Endothelial cell of umbilical vein (primary cell): Measurements from ENCODE around the gene LIMD2. TPM values are rescaled to one million over a fixed set of nuclear protein-coding genes. Genes with fewer than 3 reads are reported as not detected.

Experiments
- BruUV-seq: library from RNA; stranded (reverse); fragments of 400-500 nt; replicated peaks from 2 replicates; lab custom pipeline; 2021; lab: Mats Ljungman, UMichigan
- CTCF ChIA-PET: fragments of 300-600, 350-600 bp; sonication (Branson Sonifier 250); formaldehyde crosslinking; loops from one replicate; lab custom pipeline; 2021; ENCODE audit warnings: antibody characterized with exemption, inconsistent platforms; lab: Charles Lee
- POLR2A ChIA-PET: fragments of 300-600, 350-600 bp; sonication (Branson Sonifier 250); formaldehyde crosslinking; loops from one replicate; lab custom pipeline; 2021; ENCODE audit warnings: antibody characterized with exemption, inconsistent platforms; lab: Charles Lee
- DNase-seq: peaks from one replicate; pipeline ENCODE4 v3.0.0-alpha.2; 2011; ENCODE audit warnings: low read depth, low spot score
- FAIRE-seq: peaks from 2 replicates; lab custom pipeline; 2011; peaks lifted over from hg19 to GRCh38; lab: Jason Lieb, UNC
- H2AFZ ChIP-seq: 2 replicates; pipeline ENCODE4 v1.6.0; 2012; ENCODE audit warnings: low read depth, low read length, control low read depth, inconsistent platforms
- H3K27ac ChIP-seq: 2 replicates; pipeline ENCODE4 v1.5.1; 2011; ENCODE audit warnings: low read depth, mild to moderate bottlenecking, control low read depth, low read length, moderate library complexity; ENCODE audit not compliant: insufficient read depth
- H3K27me3 ChIP-seq, 2 experiments: 2 replicates each; pipeline versions ENCODE4 v1.6.0 to v1.6.1; 2011; ENCODE audit warnings: low read length in 2 of 2, mixed read lengths in 1 of 2; ENCODE audit not compliant: control insufficient read depth in 2 of 2, insufficient read depth in 2 of 2
- H3K36me3 ChIP-seq, 2 experiments: 2 replicates in 1 of 2; 3 replicates in 1 of 2; pipeline ENCODE4 v1.5.1; 2011; ENCODE audit warnings: low read length in 2 of 2, mild to moderate bottlenecking in 1 of 2, moderate library complexity in 1 of 2; ENCODE audit not compliant: control insufficient read depth in 2 of 2, insufficient read depth in 2 of 2; ENCODE audit errors: extremely low read depth in 1 of 2
- H3K4me1 ChIP-seq: 3 replicates; pipeline ENCODE4 v1.5.1; 2011; ENCODE audit warnings: mild to moderate bottlenecking, low read length; ENCODE audit not compliant: control insufficient read depth, insufficient read depth; ENCODE audit errors: extremely low read depth
- H3K4me2 ChIP-seq: 2 replicates; pipeline ENCODE4 v1.6.1; 2011; ENCODE audit warnings: low read length, control low read depth, mixed read lengths; ENCODE audit not compliant: insufficient read depth
- H3K4me3 ChIP-seq, 3 experiments: fragments of 200-600 bp in 1 of 3; sonication (generic), shearing (Covaris generic) in 1 of 3; replicated peaks in 1 of 3; 2 replicates each; pipeline ENCODE4 v1.5.1; 2011 to 2016; ENCODE audit warnings: control low read depth in 3 of 3, low read length in 3 of 3, mild to moderate bottlenecking in 2 of 3, inconsistent platforms in 1 of 3, low read depth in 1 of 3, moderate library complexity in 1 of 3; ENCODE audit not compliant: insufficient read depth in 1 of 3
- H3K79me2 ChIP-seq: 2 replicates; pipeline ENCODE4 v1.6.0; 2012; ENCODE audit warnings: low read length, inconsistent platforms; ENCODE audit not compliant: control insufficient read depth, insufficient read depth
- H3K9ac ChIP-seq: replicated peaks from 2 replicates; pipeline ENCODE3; 2011; ENCODE audit warnings: low read length, control low read depth; ENCODE audit not compliant: insufficient read depth; ENCODE audit errors: extremely low read depth
- H3K9me1 ChIP-seq: replicated peaks from 3 replicates; pipeline ENCODE4 v1.6.0; 2011; ENCODE audit warnings: mild to moderate bottlenecking, low read length; ENCODE audit not compliant: control insufficient read depth, insufficient read depth; ENCODE audit errors: extremely low read depth
- H3K9me3 ChIP-seq: replicated peaks from 2 replicates; pipeline ENCODE4 v1.5.1; 2012; ENCODE audit warnings: low read length, inconsistent platforms; ENCODE audit not compliant: control insufficient read depth, insufficient read depth
- H4K20me1 ChIP-seq: replicated peaks from 2 replicates; pipeline ENCODE3; 2011; ENCODE audit warnings: mild to moderate bottlenecking, low read length; ENCODE audit not compliant: control insufficient read depth, insufficient read depth; ENCODE audit errors: extremely low read depth
- CTCF ChIP-seq, 2 donors: IDR thresholded peaks; 1 replicate in 1 of 2; 2 replicates in 1 of 2; pipeline ENCODE4 v1.5.1; 2011; ENCODE audit warnings: low read length in 2 of 2, mild to moderate bottlenecking in 2 of 2, moderate library complexity in 2 of 2, control low read depth in 1 of 2, inconsistent platforms in 1 of 2, low read depth in 1 of 2; ENCODE audit not compliant: insufficient read depth in 1 of 2; ENCODE audit errors: extremely low read depth in 1 of 2
- EZH2 ChIP-seq: IDR thresholded peaks from 2 replicates; pipeline ENCODE4 v1.6.1; 2012; ENCODE audit warnings: borderline replicate concordance, low read depth, mild to moderate bottlenecking, moderate library complexity, low read length, inconsistent platforms; ENCODE audit not compliant: severe bottlenecking
- FOS ChIP-seq: IDR thresholded peaks from 2 replicates; pipeline ENCODE4 v1.6.1; 2011; ENCODE audit warnings: mild to moderate bottlenecking, low read length, moderate library complexity, borderline replicate concordance; ENCODE audit not compliant: insufficient read depth
- GATA2 ChIP-seq: IDR thresholded peaks from 2 replicates; pipeline ENCODE4 v1.7.0; 2011; ENCODE audit warnings: low read depth, mild to moderate bottlenecking, moderate library complexity, mixed read lengths, low read length; ENCODE audit not compliant: insufficient read length, insufficient read depth
- JUN ChIP-seq: IDR thresholded peaks from 2 replicates; pipeline ENCODE4 v1.6.1; 2011; ENCODE audit warnings: borderline replicate concordance, low read depth; ENCODE audit not compliant: insufficient read length, insufficient read depth
- MYC ChIP-seq: IDR thresholded peaks from one replicate; pipeline ENCODE4 v1.6.1; 2011; ENCODE audit warnings: mild to moderate bottlenecking, low read depth, low read length
- POLR2A ChIP-seq: IDR thresholded peaks from 2 replicates; pipeline ENCODE4 v1.6.1; 2012; ENCODE audit warnings: low read depth, mild to moderate bottlenecking, control low read depth, low read length
- POLR2AphosphoS5 ChIP-seq: IDR thresholded peaks from 2 replicates; pipeline ENCODE4 v1.6.1; 2012; ENCODE audit warnings: low read depth, mild to moderate bottlenecking, control low read depth, low read length, moderate library complexity; ENCODE audit not compliant: insufficient read depth
- dilution Hi-C: fragments of 300-500 bp; cut with MboI; formaldehyde crosslinking; loops from one replicate; pipeline ENCODE4 v1.15.0; 2019; ENCODE audit warnings: low sequenced_read_pairs; ENCODE audit not compliant: extremely low pct_ligation_motif_present
- intact Hi-C: fragments of 100-400 bp; cut with micrococcal nuclease; formaldehyde crosslinking; loops from one replicate; pipeline ENCODE4 v1.10.0; 2022
- polyA plus RNA-seq, 4 experiments: library from polyadenylated mRNA; depleted of rRNA in 3 of 4; stranded (reverse) in 3 of 4; unstranded in 1 of 4; fragments of >200 nt; gene quantifications; 2 replicates each; pipeline versions ENCODE4 v1.2.1 to v1.2.3, GENCODE V29; 2011 to 2012; ENCODE audit warnings: missing spikeins in 1 of 4
- total RNA-seq: library from RNA; stranded (reverse); gene quantifications from 2 replicates; pipeline ENCODE4 v1.2.3, GENCODE V29; 2021
- TF ChIP-seq, protein P1 (sequence below): IDR thresholded peaks from 2 replicates; pipeline ENCODE4 v1.6.1; 2011; ENCODE audit not compliant: insufficient read depth, insufficient read length

Gene LIMD2
- total and polyA plus RNA-seq, 2 donors (not counting 3 experiments of a cell fraction or from before 2014, with no cell fraction given), result 69.0 to 83.9 TPM

DNA sequence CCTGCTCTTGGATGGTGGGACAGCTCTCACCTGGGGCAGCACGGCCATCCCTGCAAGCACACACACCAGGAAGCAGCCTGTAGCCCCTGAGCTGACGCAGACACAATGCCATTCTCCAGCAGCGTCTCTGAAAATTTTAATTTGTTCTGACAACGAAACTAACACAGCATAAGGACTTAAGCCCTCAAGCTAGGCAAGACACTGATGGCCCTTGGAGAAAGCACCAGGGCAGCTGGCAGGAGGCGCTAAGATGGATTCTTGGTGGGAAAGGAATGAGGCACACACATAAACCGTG is 2.7 kb upstream of the LIMD2 start:
- TF ChIP-seq POLR2AphosphoS5 (no peak), MYC (no peak), CTCF (IDR thresholded peaks at IDR 0.05; ENCODE audit: extremely low read depth in 1 of 2, insufficient read depth in 1 of 2, low read depth in 1 of 2, low read length in 2 of 2) (no peak), FOS (no peak), EZH2 (no peak), GATA2 (no peak), POLR2A (no peak), JUN (no peak)
- TF ChIP-seq, protein P1, sequence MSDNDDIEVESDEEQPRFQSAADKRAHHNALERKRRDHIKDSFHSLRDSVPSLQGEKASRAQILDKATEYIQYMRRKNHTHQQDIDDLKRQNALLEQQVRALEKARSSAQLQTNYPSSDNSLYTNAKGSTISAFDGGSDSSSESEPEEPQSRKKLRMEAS, result no peak
- intact Hi-C loops, result no loop called here
- Histone ChIP-seq H3K36me3 (peaks cover 0 to 8% of the 10 kb centered on the region in 2 experiments), H4K20me1 (no peaks in the 10 kb centered on the region), H3K27ac (no peak overlapping the region), H3K9ac (no peak overlapping the region), H3K9me1 (no peaks in the 10 kb centered on the region), H3K27me3 (no peaks in the 10 kb centered on the region), H3K4me3 (no peak overlapping the region), H3K9me3 (no peaks in the 10 kb centered on the region), H3K4me1 (peaks cover 25% of the 10 kb centered on the region), H3K4me2 (no peak overlapping the region), H2AFZ (no peak overlapping the region), H3K79me2 (peaks cover 9% of the 10 kb centered on the region)
- dilution Hi-C loops, result no loop called here
- DNase-seq, result no peak
- POLR2A ChIA-PET, result no interaction called here
- CTCF ChIA-PET, result interaction anchor here (1.4 kb wide), 1 partner anchor 277 kb away, joined by 3 read pairs; no protein-coding TSS in a partner anchor
- BruUV-seq, result no TSS peak
- no peak for FAIRE-seq
